ENCODE data around the gene NFATC2. TPM values are rescaled to one million over a fixed set of nuclear protein-coding genes. Genes with fewer than 3 reads are reported as not detected.

The NFATC2 gene
- total RNA-seq, 1 experiment from 2014 or later, result 0.61 TPM

GRCh38 chr20:51587145-51587544 is 44.6 kb upstream of the NFATC2 start:
- no peak overlapping the region for H3T11ph ChIP-seq (ENCODE audit: low read length)
- no peak overlapping the region for H3K18ac ChIP-seq (ENCODE audit: insufficient read length, low read depth, low read length)
- H3K4ac ChIP-seq (ENCODE audit: low read depth, low read length), result no peak overlapping the region
- no peak overlapping the region for H3K9ac ChIP-seq (ENCODE audit: extremely low read depth, insufficient read length, low read length)
- no peak overlapping the region for H2AFZ ChIP-seq (ENCODE audit: low read length)
- H3K23me2 ChIP-seq (ENCODE audit: insufficient read length, low read depth, low read length, poor library complexity, severe bottlenecking), result no peaks in the 10 kb centered on the region
- H3K56ac ChIP-seq (ENCODE audit: insufficient read length, low read depth, low read length), result no peak overlapping the region
- H2BK12ac ChIP-seq (ENCODE audit: insufficient read length, low read depth, low read length), result no peak overlapping the region
- H3K79me1 ChIP-seq (ENCODE audit: insufficient read depth, low read depth, low read length, poor library complexity, severe bottlenecking), result no peaks in the 10 kb centered on the region
- Mint-ChIP-seq H3K36me3 (ENCODE audit: insufficient read depth in 1 of 3, low read depth in 3 of 3) (no peaks in the 10 kb centered on the region), H3K27me3 (ENCODE audit: low read depth) (peaks cover 5% of the 10 kb centered on the region), H3K4me1 (no peaks in the 10 kb centered on the region; a peak in 1 of 4 replicates), H3K9me3 (no peaks in the 10 kb centered on the region), H3K4me3 (no peak overlapping the region), H3K27ac (no peak overlapping the region)
- no peak overlapping the region for H2BK5ac ChIP-seq (ENCODE audit: insufficient read length, low read length)
- H3K4me1 ChIP-seq (ENCODE audit: insufficient read depth, low read length), result no peaks in the 10 kb centered on the region
- no peak overlapping the region for H3K14ac ChIP-seq (ENCODE audit: insufficient read depth, low read length)
- no peak for TF ChIP-seq CTCF (conservative IDR thresholded peaks at IDR 0.05)
- H3K23ac ChIP-seq (ENCODE audit: insufficient read length, low read depth, low read length), result no peak overlapping the region
- no peak overlapping the region for H2BK15ac ChIP-seq (ENCODE audit: low read depth, low read length)
- no peaks in the 10 kb centered on the region for H3K27me3 ChIP-seq (ENCODE audit: insufficient read depth, low read length)
- WGBS (ENCODE audit: extremely low coverage, insufficient read length, low lambda C conversion rate), result no CpG with 5 or more reads among the region's 4 CpGs
- no peaks in the 10 kb centered on the region for H4K20me1 ChIP-seq (ENCODE audit: control insufficient read depth, insufficient read depth, insufficient read length)
- H2AK5ac ChIP-seq (ENCODE audit: insufficient read length, low read length), result no peak overlapping the region
- H2BK120ac ChIP-seq (ENCODE audit: low read depth, low read length, poor library complexity, severe bottlenecking), result no peak overlapping the region
- no peak overlapping the region for H2BK20ac ChIP-seq (ENCODE audit: low read depth, low read length, poor library complexity, severe bottlenecking)
- H4K91ac ChIP-seq (ENCODE audit: insufficient read length, low read depth, low read length), result no peak overlapping the region
- no peak overlapping the region for H3K27ac ChIP-seq (ENCODE audit: insufficient read length, low read depth, low read length)
- H3K79me2 ChIP-seq (ENCODE audit: insufficient read depth, low read length), result no peaks in the 10 kb centered on the region
- H3K4me2 ChIP-seq (ENCODE audit: insufficient read depth, insufficient read length, low read length), result no peak overlapping the region
- H4K8ac ChIP-seq (replicated peaks; ENCODE audit: insufficient read length, low read depth, low read length), result no peak overlapping the region
- no peak overlapping the region for H4K5ac ChIP-seq (ENCODE audit: insufficient read length, low read depth, low read length)
- no peaks in the 10 kb centered on the region for H3K9me3 ChIP-seq (ENCODE audit: control insufficient read depth, low read depth, low read length)
- DNase-seq, result no peak
